ENCODE measurements around the gene DNMT3A. TPM values are rescaled to one million over a fixed set of nuclear protein-coding genes. Genes with fewer than 3 reads are reported as not detected.

DNMT3A gene
- total and polyA plus RNA-seq, 8 donors: 3.4 to 47.4 (median 15.8) TPM

GRCh38 chr2:25304321-25304720, 37.4 kb downstream of the DNMT3A start:
- 83 to 93% (median 85%) methylated on average over 14 to 15 of the region's 15 CpGs for WGBS, 5 donors
- TF ChIP-seq POLR2A (IDR thresholded peaks at IDR 0.05) (no peak), POLR2AphosphoS5 (IDR thresholded peaks at IDR 0.05) (no peak), EP300 (IDR thresholded peaks at IDR 0.05) (no peak), CTCF (IDR thresholded peaks at IDR 0.05) (no peak)
- intact Hi-C loops (cut with DNase I; ENCODE audit: low total_unique reads): no loop called here

DNA sequence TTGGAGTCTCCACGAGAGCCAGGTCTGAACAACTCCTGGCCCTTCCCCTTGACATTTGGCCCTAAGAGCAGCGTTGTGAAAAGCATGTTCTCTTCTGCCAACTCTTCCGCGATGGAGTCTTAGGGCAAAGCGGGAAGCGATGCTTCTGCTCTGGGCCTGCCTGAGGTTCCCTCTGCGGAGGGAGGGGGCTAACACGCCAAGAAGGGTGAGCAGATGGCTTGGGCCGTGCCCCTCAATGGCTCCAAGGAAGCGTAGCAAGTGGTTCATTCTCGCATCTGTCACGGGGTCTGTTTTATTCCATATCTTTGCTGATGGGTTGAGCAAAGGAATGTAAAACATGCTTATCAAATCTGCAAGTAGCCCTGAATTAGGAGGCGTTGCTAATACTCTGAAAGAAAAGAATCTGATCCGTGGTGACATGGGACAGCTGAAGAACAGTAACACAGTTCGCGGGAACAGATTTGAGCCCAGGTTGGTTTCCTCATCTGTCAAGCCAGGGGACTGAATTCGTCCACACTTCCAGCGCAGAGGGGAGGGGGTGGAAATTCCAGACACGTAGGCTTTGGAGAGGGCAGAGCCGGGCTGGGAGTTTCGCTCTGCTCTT, 38.0 kb downstream of the DNMT3A start:
- peaks cover 19 to 67% (median 38%) of the 10 kb centered on the region in 4 donors for H3K36me3 ChIP-seq
- no peak for DNase-seq
- no peaks in the 10 kb centered on the region for H3K9me3 ChIP-seq
- WGBS, 5 donors: 77 to 87% (median 81%) methylated on average over 15 to 21 of the region's 21 CpGs
- no peak overlapping the region for H3K4me3 ChIP-seq
- TF ChIP-seq POLR2AphosphoS5 (IDR thresholded peaks at IDR 0.05) (no peak), EP300 (IDR thresholded peaks at IDR 0.05) (no peak), CTCF (IDR thresholded peaks at IDR 0.05) (no peak), POLR2A (IDR thresholded peaks at IDR 0.05) (no peak)
- H3K4me1 ChIP-seq: peaks cover 0 to 83% (median 48%) of the 10 kb centered on the region in 4 donors
- no peaks in the 10 kb centered on the region for H3K27me3 ChIP-seq
- intact Hi-C loops (cut with DNase I; ENCODE audit: low total_unique reads): no loop called here
- no peak overlapping the region for H3K27ac ChIP-seq

More at GRCh38 chr2:25304321-25304720, 37.4 kb downstream of the DNMT3A start:
- DNase-seq: no peak
- H3K36me3 ChIP-seq: peaks cover 16 to 61% (median 38%) of the 10 kb centered on the region in 4 donors
- H3K27ac ChIP-seq: no peak overlapping the region
- H3K4me1 ChIP-seq: peaks cover 3 to 84% (median 50%) of the 10 kb centered on the region in 4 donors
- no peaks in the 10 kb centered on the region for H3K9me3 ChIP-seq
- H3K4me3 ChIP-seq: no peak overlapping the region
- no peaks in the 10 kb centered on the region for H3K27me3 ChIP-seq

GRCh38 chr2:25302758-25303375, 38.9 kb downstream of the DNMT3A start:
- peaks cover 19 to 71% (median 44%) of the 10 kb centered on the region in 4 donors for H3K36me3 ChIP-seq
- intact Hi-C loops (cut with DNase I; ENCODE audit: low total_unique reads): no loop called here
- peaks cover 0 to 75% (median 44%) of the 10 kb centered on the region in 4 donors for H3K4me1 ChIP-seq
- H3K4me3 ChIP-seq: no peak overlapping the region
- no peaks in the 10 kb centered on the region for H3K27me3 ChIP-seq
- no peaks in the 10 kb centered on the region for H3K9me3 ChIP-seq
- H3K27ac ChIP-seq: peak overlapping the region in 1 of 5 donors; percentile 50
- DNase-seq: no peak
- TF ChIP-seq CTCF (IDR thresholded peaks at IDR 0.05) (no peak), POLR2AphosphoS5 (IDR thresholded peaks at IDR 0.05) (no peak), EP300 (IDR thresholded peaks at IDR 0.05) (no peak), POLR2A (IDR thresholded peaks at IDR 0.05) (no peak)
- 76 to 85% (median 80%) methylated on average over 9 of the region's 9 CpGs for WGBS, 5 donors

DNA sequence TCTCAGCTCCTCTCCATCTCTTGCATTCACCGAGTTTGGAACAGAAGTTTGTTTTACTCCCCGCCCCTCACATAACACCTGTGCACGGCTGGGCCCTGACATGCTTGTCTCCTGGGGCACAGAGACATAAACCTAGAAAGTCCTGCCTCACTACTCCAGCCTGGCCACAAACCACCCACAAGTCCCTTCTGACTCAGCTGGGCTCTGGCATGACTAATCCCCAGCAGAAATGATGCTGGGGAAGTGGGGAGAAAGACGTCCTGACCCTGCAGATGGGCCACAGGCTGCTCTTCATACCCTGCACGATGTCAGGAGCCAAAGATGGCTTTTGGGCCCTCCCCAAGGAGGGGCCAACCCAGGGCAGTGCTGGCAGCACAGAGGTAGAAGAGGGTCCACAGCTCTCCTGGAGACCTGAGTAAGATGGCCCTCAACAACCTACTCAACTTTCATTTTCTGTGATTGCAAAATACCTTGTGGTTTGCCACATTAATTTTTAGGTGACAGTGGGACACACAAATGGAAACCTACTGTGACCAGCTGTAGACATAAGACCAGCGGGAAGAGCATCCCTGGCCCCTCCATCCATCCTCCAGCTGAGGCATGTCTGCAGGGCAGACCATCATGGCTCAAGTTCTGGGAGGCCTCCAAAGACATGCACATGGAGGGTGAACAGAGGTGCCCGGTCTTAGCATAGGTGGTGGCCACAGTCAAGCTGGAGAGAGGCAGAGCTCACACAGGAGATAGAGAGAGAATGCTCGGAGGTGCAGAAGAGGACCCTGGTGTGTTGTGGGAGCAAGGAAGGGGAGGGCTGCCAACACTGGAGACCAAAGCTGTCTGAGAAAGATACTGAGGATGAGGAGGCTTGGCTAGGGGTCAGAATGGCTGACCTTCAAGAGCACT, 40.0 kb downstream of the DNMT3A start:
- no peak overlapping the region for H3K4me3 ChIP-seq
- H3K36me3 ChIP-seq: peaks cover 19 to 66% (median 50%) of the 10 kb centered on the region in 4 donors
- H3K4me1 ChIP-seq: peaks cover 0 to 65% (median 37%) of the 10 kb centered on the region in 4 donors
- no peak for TF ChIP-seq POLR2A (IDR thresholded peaks at IDR 0.05)
- TF ChIP-seq POLR2AphosphoS5 (IDR thresholded peaks at IDR 0.05): no peak
- TF ChIP-seq EP300 (IDR thresholded peaks at IDR 0.05): no peak
- TF ChIP-seq CTCF (IDR thresholded peaks at IDR 0.05): no peak
- no peak for DNase-seq
- H3K9me3 ChIP-seq: no peaks in the 10 kb centered on the region
- intact Hi-C loops (cut with DNase I; ENCODE audit: low total_unique reads): no loop called here
- WGBS, 5 donors: 63 to 70% (median 66%) methylated on average over 7 to 8 of the region's 8 CpGs
- no peaks in the 10 kb centered on the region for H3K27me3 ChIP-seq
- H3K27ac ChIP-seq: peak overlapping the region in 2 of 5 donors; percentile 8 to 50

Measured in stomach (tissue), 9 donors.